Chondrocyte (in vitro differentiated cells): ENCODE results near the gene CD3D. TPM values are rescaled to one million over a fixed set of nuclear protein-coding genes. Genes with fewer than 3 reads are reported as not detected.

Experiments used
- DNase-seq: peaks from one replicate; pipeline ENCODE4 v3.0.0; 2021; ENCODE audit warnings: mixed read lengths, low spot score
- H3K27ac Mint-ChIP-seq: one replicate; pipeline ENCODE4 v1.8.0; 2021; ENCODE audit warnings: mild to moderate bottlenecking, moderate library complexity, mixed read lengths; ENCODE audit not compliant: unreplicated experiment
- H3K27me3 Mint-ChIP-seq: 2 replicates; pipeline ENCODE4 v1.8.0; 2021; ENCODE audit warnings: low read depth, mixed read lengths
- H3K36me3 Mint-ChIP-seq: 2 replicates; pipeline ENCODE4 v1.8.0; 2021; ENCODE audit warnings: low read depth, mixed read lengths
- H3K4me1 Mint-ChIP-seq: 2 replicates; pipeline ENCODE4 v1.8.0; 2021; ENCODE audit warnings: low read depth, mild to moderate bottlenecking, mixed read lengths
- H3K4me3 Mint-ChIP-seq: one replicate; pipeline ENCODE4 v1.8.0; 2021; ENCODE audit warnings: mild to moderate bottlenecking, moderate library complexity, mixed read lengths; ENCODE audit not compliant: unreplicated experiment
- H3K9me3 Mint-ChIP-seq: 2 replicates; pipeline ENCODE4 v1.8.0; 2021; ENCODE audit warnings: low read depth, mixed read lengths
- total RNA-seq: library from RNA; stranded (reverse); gene quantifications from 3 replicates; pipeline ENCODE4 v1.2.1, GENCODE V29; 2021
- TF ChIP-seq, protein P1 (sequence below): fragments of 200-600 bp; sonication (generic); IDR thresholded peaks from 2 replicates; pipeline ENCODE4 v1.5.0; 2021; ENCODE audit warnings: antibody characterized with exemption, mild to moderate bottlenecking, moderate library complexity

The CD3D gene
- total RNA-seq, 1 donor from 2014 or later, result not detected

GRCh38 chr11:118325283-118325682 is 17.2 kb downstream of the CD3D start:
- no peaks in the 10 kb centered on the region for H3K4me1 Mint-ChIP-seq
- DNase-seq, result no peak
- H3K9me3 Mint-ChIP-seq, result peaks cover 5% of the 10 kb centered on the region
- no peaks in the 10 kb centered on the region for H3K36me3 Mint-ChIP-seq
- H3K27ac Mint-ChIP-seq, result no peak overlapping the region
- TF ChIP-seq, protein P1, sequence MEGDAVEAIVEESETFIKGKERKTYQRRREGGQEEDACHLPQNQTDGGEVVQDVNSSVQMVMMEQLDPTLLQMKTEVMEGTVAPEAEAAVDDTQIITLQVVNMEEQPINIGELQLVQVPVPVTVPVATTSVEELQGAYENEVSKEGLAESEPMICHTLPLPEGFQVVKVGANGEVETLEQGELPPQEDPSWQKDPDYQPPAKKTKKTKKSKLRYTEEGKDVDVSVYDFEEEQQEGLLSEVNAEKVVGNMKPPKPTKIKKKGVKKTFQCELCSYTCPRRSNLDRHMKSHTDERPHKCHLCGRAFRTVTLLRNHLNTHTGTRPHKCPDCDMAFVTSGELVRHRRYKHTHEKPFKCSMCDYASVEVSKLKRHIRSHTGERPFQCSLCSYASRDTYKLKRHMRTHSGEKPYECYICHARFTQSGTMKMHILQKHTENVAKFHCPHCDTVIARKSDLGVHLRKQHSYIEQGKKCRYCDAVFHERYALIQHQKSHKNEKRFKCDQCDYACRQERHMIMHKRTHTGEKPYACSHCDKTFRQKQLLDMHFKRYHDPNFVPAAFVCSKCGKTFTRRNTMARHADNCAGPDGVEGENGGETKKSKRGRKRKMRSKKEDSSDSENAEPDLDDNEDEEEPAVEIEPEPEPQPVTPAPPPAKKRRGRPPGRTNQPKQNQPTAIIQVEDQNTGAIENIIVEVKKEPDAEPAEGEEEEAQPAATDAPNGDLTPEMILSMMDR, result no peak
- H3K4me3 Mint-ChIP-seq, result no peak overlapping the region
- peaks cover 25% of the 10 kb centered on the region for H3K27me3 Mint-ChIP-seq

- no peaks in the 10 kb centered on the region for H3K4me1 Mint-ChIP-seq
- no peak for DNase-seq
- TF ChIP-seq, protein P1, result no peak
- peaks cover 7% of the 10 kb centered on the region for H3K9me3 Mint-ChIP-seq
- peaks cover 4% of the 10 kb centered on the region for H3K36me3 Mint-ChIP-seq
- H3K4me3 Mint-ChIP-seq, result no peak overlapping the region
- no peak overlapping the region for H3K27ac Mint-ChIP-seq
- peaks cover 26% of the 10 kb centered on the region for H3K27me3 Mint-ChIP-seq
Measured at GRCh38 chr11:118322721-118323120, 19.8 kb downstream of the CD3D start.

DNA sequence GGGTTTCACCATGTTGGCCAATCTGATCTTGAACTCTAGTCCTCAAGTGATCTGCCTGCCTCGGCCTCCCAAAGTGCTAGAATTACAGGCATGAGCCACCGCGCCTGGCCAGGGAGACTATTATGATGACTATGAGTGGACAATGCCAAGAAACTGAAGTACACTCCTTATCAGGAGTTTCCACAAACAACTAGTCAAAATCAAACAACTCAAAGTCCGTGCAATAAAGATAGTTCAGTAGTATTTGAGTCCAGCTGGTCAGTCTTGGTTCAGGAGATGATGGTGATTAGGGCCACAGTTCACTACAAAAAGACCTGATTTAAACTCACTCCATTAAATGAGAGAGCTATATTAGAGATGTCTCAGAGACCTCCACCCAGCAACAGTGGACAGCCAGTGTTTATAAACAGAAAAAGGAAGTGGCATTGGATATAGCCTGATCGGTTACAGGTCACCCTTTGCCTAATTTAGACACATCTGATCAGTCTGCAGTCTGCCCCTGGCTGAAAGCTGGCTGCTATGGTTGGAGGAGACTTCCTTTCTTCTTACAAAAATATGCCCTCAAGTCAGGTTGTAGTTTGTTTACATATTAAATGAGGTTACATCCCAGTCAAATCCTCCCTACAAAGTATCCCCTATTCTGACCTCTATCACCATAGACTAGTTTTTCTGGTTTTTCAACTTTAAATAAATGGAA is 21.0 kb downstream of the CD3D start:
- Mint-ChIP-seq H3K4me1 (peaks cover 5% of the 10 kb centered on the region), H3K27ac (no peak overlapping the region), H3K4me3 (no peak overlapping the region), H3K36me3 (peaks cover 4% of the 10 kb centered on the region), H3K9me3 (peaks cover 7% of the 10 kb centered on the region), H3K27me3 (peaks cover 26% of the 10 kb centered on the region)
- TF ChIP-seq, protein P1, result no peak
- no peak for DNase-seq

GRCh38 chr11:118320515-118320914 is 22.0 kb downstream of the CD3D start:
- Mint-ChIP-seq H3K27ac (no peak overlapping the region), H3K9me3 (peaks cover 7% of the 10 kb centered on the region), H3K36me3 (peaks cover 4% of the 10 kb centered on the region), H3K4me1 (peaks cover 10% of the 10 kb centered on the region), H3K4me3 (no peak overlapping the region), H3K27me3 (peaks cover 24% of the 10 kb centered on the region)
- no peak for DNase-seq
- TF ChIP-seq, protein P1, result no peak

DNA sequence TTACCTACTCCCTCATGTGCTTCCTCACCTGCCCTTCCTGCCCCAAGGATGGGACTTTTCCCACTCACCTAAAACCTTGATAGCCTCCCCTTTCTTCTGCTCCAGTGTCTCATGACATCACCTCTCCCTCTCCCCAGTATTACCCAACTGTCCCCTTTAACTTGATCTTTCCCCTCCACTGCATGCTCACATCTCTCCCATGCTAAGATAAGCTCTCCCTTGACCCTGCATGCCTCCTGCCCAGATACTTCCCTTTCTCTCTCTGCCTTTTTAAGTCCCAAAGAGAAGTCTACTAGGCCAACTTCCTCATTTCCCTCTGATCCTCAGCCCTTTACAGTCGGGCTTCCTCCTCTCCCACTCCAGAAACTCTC is 23.2 kb downstream of the CD3D start:
- Mint-ChIP-seq H3K27ac (no peak overlapping the region), H3K9me3 (peaks cover 7% of the 10 kb centered on the region), H3K36me3 (peaks cover 4% of the 10 kb centered on the region), H3K4me3 (no peak overlapping the region), H3K4me1 (peaks cover 10% of the 10 kb centered on the region), H3K27me3 (peaks cover 28% of the 10 kb centered on the region)
- TF ChIP-seq, protein P1, result no peak
- DNase-seq, result no peak
